Gastrocnemius medialis (tissue), 4 donors: Measurements from ENCODE around the gene MEF2B.

Experiments
- POLR2A ChIP-seq, 2 donors: fragments of 450-650 bp; IDR thresholded peaks; one replicate each; pipeline ENCODE4 v1.6.1; 2017; ENCODE audit warnings: antibody characterized with exemption in 2 of 2, mild to moderate bottlenecking in 2 of 2, moderate library complexity in 2 of 2
- TF ChIP-seq, protein P1 (sequence below), 5 experiments: fragments of 450-650 bp in 3 of 5; fragments of 200-600 bp in 2 of 5; sonication (generic) in 2 of 5; IDR thresholded peaks in 4 of 5; conservative IDR thresholded peaks in 1 of 5; 1 replicate in 4 of 5; 2 replicates in 1 of 5; pipeline ENCODE4 v1.5.1; 2016 to 2019; ENCODE audit warnings: antibody characterized with exemption in 5 of 5, mild to moderate bottlenecking in 3 of 5, moderate library complexity in 3 of 5

DNA sequence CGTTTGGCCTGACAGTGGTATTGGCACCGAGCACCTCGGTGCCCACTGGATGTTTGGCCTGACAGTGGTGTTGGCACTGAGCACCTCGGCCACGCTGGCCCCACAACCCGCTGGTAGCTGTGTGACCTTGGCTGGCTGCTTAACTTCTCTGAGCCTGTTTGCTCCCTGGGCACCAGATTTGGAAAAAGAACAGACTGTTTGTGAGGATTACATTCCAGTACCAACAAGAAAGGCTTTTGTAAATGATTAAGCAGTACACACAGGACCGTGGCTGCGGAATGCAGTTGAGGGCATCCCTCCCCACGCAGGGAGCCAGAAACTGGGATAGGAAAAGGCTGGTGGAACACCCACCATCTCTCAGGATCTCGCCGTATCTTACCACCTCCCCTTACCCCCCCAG lies 74.4 kb downstream of the MEF2B start:
- TF ChIP-seq, protein P1, sequence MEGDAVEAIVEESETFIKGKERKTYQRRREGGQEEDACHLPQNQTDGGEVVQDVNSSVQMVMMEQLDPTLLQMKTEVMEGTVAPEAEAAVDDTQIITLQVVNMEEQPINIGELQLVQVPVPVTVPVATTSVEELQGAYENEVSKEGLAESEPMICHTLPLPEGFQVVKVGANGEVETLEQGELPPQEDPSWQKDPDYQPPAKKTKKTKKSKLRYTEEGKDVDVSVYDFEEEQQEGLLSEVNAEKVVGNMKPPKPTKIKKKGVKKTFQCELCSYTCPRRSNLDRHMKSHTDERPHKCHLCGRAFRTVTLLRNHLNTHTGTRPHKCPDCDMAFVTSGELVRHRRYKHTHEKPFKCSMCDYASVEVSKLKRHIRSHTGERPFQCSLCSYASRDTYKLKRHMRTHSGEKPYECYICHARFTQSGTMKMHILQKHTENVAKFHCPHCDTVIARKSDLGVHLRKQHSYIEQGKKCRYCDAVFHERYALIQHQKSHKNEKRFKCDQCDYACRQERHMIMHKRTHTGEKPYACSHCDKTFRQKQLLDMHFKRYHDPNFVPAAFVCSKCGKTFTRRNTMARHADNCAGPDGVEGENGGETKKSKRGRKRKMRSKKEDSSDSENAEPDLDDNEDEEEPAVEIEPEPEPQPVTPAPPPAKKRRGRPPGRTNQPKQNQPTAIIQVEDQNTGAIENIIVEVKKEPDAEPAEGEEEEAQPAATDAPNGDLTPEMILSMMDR (IDR thresholded peaks at IDR 0.05 in 4 of 5, conservative IDR thresholded peaks at IDR 0.05 in 1 of 5): no peak
- no peak for TF ChIP-seq POLR2A (IDR thresholded peaks at IDR 0.05)
